Lower leg skin (tissue), 4 donors: Measurements from ENCODE around the gene SLC9A9. TPM values are rescaled to one million over a fixed set of nuclear protein-coding genes. Genes with fewer than 3 reads are reported as not detected.

Experiments used
- DNase-seq, 2 donors: peaks; one replicate each; pipeline ENCODE4 v3.0.0-alpha.2; 2019; ENCODE audit warnings: low spot score in 2 of 2
- H3K4me3 ChIP-seq: fragments of 200-600 bp; sonication (generic); 2 replicates; pipeline ENCODE4 v1.5.1; 2017; ENCODE audit warnings: mild to moderate bottlenecking, low read depth; ENCODE audit not compliant: poor library complexity, severe bottlenecking
- CTCF ChIP-seq, 3 donors: fragments of 450-650 bp; IDR thresholded peaks; one replicate each; pipeline ENCODE4 v1.5.1; 2016; ENCODE audit warnings: antibody characterized with exemption in 3 of 3, mild to moderate bottlenecking in 3 of 3, moderate library complexity in 2 of 3
- POLR2A ChIP-seq, 2 donors: fragments of 450-650 bp; IDR thresholded peaks; one replicate each; pipeline ENCODE4 v1.6.1; 2016 to 2017; ENCODE audit warnings: antibody characterized with exemption in 2 of 2, mild to moderate bottlenecking in 1 of 2, moderate library complexity in 1 of 2
- WGBS, 2 donors: methylation state at CpG; one replicate each; pipeline ENCODE4 v1.1.5; 2018; 5-methylcytosine and 5-hydroxymethylcytosine counted together
- intact Hi-C: fragments of 100-400 bp; cut with DNase I; formaldehyde crosslinking; loops from one replicate; pipeline ENCODE4 v1.15.0; 2023; ENCODE audit warnings: low total_unique reads
- total RNA-seq, 4 donors: library from RNA; depleted of rRNA; stranded (reverse); fragments of >200 nt; gene quantifications; one replicate each; pipeline ENCODE4 v1.1.0, GENCODE V29; 2016

Gene SLC9A9
- total RNA-seq, 4 donors from 2014 or later = 14.6 to 40.8 (median 23.7) TPM

GRCh38 chr3:143360244-143360643 lies 488.0 kb downstream of the SLC9A9 start:
- H3K4me3 ChIP-seq = no peak overlapping the region
- no peak for TF ChIP-seq POLR2A (IDR thresholded peaks at IDR 0.05)
- no peak for TF ChIP-seq CTCF (IDR thresholded peaks at IDR 0.05)
- no peak for DNase-seq
- intact Hi-C loops = loop anchor here (5.0 kb wide), 1 partner anchor 1962 kb away; no protein-coding TSS in a partner anchor
- WGBS, 2 donors = 40 to 55% methylated on average over 2 of the region's 2 CpGs

DNA sequence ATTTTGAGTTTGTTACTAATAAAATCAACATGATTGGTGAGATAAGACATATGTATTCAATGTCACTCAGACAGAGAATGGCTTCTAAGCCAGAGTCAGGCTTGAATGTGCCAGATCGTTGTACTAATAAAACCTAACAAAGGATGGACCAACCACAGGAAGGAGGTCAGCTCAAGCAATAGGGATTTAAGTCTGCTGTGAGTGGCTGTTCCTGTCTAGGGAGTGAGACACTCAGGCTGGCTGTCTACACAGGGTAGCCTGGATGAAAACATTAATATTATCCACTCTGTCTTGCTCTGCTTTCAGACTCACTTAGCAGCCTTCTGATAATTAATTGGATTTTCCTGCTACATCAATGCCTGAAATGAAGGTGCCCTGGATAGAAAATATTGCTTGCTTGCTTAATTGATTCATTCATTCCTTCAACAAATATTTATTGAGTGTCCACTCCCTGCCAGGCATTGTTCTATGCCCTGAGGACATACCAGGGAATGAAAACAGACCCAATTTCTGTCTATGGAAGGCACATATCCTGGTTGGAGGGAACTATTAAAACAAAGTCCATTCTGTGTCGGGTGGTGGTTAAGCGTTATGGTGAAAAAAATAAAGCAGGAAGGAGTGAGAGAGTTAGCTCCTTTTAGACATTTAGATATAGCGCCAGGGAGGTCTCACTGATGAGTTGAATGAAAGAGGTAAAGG lies 489.3 kb downstream of the SLC9A9 start:
- WGBS, 2 donors = 77 to 78% methylated on average over 4 of the region's 4 CpGs
- H3K4me3 ChIP-seq = no peak overlapping the region
- no peak for DNase-seq
- intact Hi-C loops = no loop called here
- TF ChIP-seq POLR2A (IDR thresholded peaks at IDR 0.05) (no peak), CTCF (IDR thresholded peaks at IDR 0.05) (no peak)

GRCh38 chr3:143358155-143358792 lies 490.0 kb downstream of the SLC9A9 start:
- no peak overlapping the region for H3K4me3 ChIP-seq
- DNase-seq = no peak
- no peak for TF ChIP-seq POLR2A (IDR thresholded peaks at IDR 0.05)
- TF ChIP-seq CTCF (IDR thresholded peaks at IDR 0.05) = no peak
- WGBS, 2 donors = 46 to 54% methylated on average over 2 of the region's 2 CpGs
- intact Hi-C loops = no loop called here

DNA sequence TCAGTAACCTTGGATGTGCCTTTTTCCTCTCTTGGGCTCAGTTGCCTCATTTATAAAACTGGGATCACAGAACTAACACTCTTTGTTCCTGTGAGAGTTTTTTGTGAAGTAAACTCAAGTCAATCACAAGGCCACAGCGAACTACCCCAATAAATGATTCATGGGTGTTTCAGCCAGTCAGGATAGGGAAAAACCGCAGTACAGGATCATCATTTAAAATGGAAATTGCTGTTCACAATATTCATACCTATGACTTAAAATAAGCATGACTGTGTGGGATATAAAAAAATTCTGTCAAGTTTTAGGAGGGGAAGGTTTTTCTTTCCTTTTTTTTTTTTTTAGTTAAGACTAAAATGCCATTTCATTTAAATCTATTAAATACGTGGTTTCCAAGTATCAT lies 490.6 kb downstream of the SLC9A9 start:
- no peak overlapping the region for H3K4me3 ChIP-seq
- intact Hi-C loops = no loop called here
- no peak for DNase-seq
- no peak for TF ChIP-seq CTCF (IDR thresholded peaks at IDR 0.05)
- TF ChIP-seq POLR2A (IDR thresholded peaks at IDR 0.05) = no peak
- WGBS, 2 donors = 72 to 81% methylated on average over 3 of the region's 3 CpGs

- intact Hi-C loops = no loop called here
- TF ChIP-seq CTCF (IDR thresholded peaks at IDR 0.05) = no peak
- no peak for TF ChIP-seq POLR2A (IDR thresholded peaks at IDR 0.05)
- H3K4me3 ChIP-seq = no peak overlapping the region
- DNase-seq = no peak
- 100% methylated on average over 1 of the region's 1 CpG for WGBS, 2 donors
These were observed 491.4 kb downstream of the SLC9A9 start for GRCh38 chr3:143356839-143357238.
